GM19025 (cell line): ENCODE data around the gene CHCHD6.

Experiments used
- ATAC-seq: cut with Tn5 transposase; IDR thresholded peaks from one replicate; pipeline ENCODE4 v1.9.1; 2021; ENCODE audit warnings: mild to moderate bottlenecking, low read depth, moderate library complexity; ENCODE audit not compliant: unreplicated experiment

The CHCHD6 gene

DNA sequence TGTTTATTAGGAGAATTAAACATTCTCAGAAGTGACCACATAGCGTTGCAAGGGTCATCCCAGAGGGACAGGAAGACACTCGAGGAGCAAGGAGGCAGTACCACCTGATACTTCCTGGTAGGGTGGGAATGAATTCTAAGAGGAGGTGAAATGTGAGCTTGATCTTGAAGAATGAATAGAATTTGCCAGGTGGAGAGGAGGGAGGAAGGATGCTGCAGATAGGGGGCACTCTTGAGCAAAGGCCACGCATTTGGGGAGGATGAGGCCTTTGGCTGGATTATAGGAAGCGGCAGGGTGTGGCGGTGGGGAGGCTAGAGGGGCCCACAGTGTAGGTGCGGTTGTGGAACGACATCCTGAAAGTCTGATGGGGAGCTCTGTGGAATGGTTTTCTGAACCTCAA, 33.5 kb downstream of the CHCHD6 start:
- no peak for ATAC-seq

DNA sequence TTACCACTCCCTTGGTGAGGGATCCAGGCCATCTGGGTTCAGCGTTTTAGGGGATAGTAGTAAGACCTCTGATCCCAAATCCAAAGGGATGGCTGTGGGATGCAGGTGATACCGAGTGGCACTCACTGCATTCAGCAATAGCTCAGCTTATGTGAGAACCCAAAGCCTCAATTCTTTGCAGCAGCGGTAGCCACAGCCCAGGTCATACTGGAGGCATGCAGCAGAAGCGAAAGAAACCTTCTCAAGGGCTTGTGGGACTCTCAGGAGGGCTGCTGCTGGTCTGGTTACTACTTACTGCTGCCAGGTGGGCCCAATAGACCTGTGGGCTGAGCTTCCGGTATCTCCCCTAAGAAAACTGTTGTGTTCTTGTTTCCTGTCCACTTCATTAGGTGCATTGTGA, 38.0 kb downstream of the CHCHD6 start:
- no peak for ATAC-seq

DNA sequence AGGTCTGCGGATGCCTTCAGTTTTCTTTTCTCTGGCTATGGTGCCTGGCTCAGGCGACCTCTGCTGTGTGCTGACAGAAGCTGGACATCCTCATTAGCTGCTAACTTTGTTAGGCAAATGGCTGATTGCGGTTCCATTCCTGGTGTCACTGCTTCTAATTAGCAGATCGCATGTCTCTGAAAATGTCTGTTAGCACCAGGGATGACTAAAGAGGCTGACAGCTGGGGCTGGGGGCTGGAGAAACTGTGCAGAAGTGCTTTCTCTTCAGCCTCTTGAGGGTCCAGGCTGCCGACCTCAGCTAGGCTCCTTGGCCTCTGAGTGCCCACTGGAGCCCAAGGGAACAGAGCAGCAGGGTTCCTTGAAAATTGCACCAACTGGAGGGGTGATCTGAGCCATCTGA, 39.3 kb downstream of the CHCHD6 start:
- ATAC-seq: no peak

DNA sequence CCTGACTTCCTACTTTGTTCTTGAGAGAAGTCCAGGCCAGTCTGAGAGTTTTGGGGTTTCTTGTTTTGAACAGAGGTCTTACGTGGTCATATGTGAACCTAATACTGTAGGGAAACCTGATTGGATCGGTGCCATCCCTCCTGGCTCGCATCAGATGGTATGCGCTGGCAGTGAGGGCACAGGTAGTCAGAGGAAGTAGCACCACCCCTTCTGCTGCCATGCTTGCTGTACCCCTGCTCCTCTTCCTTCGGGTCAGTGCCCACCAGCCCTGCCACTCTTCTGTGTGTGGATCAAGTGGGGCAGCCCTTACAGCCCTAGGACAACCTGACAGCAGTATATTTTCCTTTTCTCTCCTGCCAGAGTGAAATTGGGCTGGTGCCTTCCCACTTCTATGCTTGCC, 39.7 kb downstream of the CHCHD6 start:
- no peak for ATAC-seq

DNA sequence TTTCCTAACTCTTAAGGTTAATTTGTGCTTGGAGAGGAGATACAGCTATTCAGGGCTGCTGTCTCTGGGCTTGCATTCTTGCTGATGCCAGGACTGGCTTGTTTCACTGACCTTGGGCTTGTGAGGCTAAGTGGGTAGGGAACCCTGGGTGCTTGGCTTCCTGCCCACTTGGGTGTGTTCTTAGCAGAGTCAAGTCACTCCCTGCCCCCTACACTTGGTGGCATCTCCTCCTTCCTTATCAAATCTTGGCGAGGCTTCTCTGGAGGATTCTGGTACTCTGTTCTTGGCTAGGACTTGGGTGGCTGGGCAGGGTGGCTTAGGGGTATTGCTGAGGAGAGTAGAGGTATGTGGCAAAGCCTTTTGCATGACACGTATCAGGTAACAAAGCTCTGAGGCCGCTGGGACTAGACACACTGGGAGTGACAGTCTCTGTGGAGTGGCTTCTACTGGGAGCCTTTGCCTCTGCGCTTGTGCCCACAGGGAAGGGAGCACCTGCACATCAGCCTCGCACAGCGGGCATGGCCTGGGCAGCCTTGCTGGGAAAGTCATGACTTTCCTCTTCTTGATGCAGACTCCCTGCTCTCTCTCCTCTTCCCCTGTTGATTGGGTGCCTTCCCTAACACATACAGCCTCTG, 41.8 kb downstream of the CHCHD6 start:
- no peak for ATAC-seq

DNA sequence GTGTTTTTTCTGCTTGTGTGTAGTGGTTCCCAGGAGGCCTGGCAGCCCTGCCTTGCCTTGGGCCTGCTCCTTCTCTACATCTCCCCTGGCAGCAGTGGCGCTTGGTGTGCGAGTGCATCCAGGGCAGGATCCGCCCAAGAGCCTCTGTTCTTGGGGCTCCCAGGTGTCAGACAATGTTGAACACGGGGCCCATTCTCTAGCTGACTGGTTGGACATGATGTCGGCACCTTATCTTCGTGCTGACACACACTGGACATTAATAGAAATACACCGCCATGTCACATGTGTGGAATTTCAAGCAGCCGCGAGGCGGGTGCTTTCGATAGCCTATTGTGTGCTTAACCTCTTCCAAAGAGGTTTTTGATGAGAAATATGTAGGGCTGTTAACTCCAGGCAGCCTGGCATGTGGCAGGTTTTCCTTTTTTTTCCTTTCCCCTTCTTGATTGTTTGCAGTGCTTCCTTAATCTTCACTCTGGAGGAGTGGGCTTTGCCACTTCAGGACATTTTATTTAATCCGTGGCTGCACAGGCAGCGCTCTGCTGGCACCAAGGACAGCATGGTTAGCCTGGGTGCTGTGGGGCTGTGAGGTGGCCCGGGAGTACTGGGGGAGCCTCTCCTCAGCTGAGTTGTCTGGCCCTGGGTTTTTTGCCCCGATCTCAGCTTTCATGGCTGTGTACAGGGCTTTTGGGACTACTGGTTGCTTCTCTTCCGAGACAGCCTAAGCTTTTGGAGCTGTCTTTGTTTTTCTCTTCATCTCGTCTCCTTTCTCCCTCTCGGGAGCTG, 42.5 kb downstream of the CHCHD6 start:
- no peak for ATAC-seq

DNA sequence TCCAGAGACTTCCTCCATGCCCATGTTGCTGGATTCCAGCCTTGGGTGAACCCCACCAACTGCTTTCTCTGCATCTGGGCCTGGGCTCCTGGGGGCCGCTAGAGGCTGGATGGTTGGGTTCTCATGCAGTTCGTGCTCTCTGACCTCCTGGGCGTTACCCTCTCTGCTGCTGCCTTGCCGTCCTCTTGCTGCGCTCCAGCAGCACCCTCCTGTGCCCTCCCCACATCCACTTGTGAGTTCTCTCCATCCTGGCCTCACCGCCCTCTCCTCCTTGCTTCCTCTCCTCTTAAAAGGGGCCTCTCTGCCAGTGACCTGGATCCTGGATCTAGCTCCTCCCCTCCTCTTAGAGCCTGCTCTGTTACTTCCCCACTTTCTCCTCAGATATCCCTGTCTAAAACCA, 43.7 kb downstream of the CHCHD6 start:
- no peak for ATAC-seq

DNA sequence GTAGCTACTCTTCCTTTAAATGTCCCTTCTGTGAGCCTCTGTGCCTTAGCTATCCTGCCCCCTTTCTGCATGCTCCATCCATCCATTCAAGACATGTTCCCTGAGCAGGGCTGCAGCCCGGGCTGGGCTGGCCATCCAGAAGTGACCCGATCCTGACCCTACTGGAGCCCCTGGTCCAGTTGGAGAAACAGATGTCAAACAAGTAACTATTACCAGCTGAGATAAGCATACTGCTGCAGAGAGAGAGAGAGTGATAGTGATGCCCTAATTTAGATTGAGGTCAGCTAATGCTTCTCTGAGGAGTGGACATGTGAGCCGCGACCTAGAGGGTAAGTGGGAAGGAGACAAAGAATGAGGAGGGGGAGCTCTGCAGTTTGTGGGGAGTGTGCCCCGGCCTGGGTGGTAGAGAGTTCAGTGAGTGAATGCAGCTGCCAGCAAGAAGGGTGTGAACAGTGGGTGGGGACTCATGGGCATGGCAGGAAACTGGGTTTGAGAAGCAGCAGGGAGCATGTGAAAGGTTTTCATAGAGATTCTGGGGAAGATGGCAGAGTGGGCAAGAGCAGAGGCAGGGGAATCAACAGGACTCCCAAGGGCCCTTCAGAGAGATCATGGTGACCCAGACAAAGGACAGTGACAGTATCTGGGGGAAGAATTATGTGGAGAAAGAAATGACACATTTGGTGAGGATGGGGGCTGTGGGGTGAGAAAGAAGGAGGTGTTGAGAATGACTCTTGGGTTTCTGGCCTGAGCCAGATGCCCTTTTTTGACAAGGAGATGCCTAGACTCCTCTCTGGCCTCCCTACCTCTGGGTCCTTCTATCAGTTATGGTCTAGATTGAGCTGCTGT, 44.9 kb downstream of the CHCHD6 start:
- ATAC-seq: no peak

DNA sequence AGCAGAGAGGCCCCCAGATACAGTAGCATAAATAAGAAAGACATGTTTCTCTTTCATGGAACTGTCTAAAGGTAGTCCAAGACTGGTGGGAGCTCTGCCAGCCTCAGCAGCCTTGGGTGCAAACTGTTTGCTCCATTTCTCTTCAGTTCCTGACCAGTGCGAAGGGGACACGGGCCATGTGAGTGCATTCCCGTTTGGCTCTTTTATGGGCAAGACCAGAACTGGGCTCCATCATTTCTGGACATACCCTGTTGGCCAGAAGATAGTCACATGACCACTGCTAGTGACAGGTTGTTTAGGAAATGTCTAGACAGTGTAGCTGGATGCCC, 45.5 kb downstream of the CHCHD6 start:
- no peak for ATAC-seq

DNA sequence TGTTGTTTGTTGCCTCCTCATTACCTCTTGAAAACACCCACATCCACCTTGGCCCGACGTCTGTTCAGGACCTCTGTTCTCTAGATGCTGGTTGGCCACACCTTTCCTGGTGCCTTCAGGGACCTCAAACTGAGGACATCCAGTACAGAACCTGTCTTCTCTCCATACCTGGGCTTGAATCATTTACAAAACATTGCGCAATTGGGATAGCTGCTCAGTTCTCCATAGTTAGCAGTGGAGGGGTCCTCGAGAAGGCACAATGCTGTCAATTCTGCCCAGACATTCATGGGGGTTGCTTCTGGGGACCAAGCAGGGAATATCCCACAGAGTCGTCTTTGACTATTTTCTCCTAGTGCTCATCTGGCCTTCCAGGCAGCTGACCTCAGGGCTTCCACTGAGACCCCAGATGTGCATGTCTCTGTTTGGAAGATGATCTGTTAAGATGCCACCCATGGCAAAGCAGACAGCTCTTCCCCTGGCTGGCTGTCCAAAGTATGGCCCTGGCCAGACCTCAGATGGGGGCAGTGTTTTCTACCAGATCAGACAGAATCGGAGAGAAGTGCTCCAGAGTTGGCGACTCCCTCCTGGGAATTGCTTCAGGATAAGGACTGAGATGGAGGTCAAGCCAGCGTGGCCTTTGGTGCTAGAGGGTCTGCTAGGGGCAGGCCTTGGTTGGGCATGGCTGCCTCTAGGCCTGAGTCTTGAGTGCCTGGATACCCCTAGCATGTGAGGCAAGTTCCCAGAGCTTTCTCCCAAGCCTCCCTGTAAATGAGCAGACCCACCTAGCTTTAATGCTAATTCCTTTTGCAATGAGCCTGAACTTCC, 46.1 kb downstream of the CHCHD6 start:
- ATAC-seq: no peak

DNA sequence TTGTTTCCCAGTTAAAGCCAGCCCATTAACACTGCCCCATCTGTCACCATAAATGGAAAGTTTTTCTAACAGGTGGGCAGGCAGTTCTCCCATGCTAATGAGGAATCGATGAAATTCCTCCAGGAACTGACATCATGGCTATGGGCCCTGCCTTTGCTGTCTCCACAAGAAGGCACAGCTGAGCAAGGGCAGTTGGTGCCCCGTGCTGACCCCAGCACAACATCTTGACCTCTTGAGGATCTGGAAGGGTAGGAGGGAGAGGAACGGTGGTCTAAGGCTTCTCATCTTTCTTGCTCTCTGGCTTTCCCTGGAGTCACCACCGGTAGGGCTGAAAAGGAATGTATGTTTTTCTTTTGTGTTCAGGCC, 46.7 kb downstream of the CHCHD6 start:
- no peak for ATAC-seq

DNA sequence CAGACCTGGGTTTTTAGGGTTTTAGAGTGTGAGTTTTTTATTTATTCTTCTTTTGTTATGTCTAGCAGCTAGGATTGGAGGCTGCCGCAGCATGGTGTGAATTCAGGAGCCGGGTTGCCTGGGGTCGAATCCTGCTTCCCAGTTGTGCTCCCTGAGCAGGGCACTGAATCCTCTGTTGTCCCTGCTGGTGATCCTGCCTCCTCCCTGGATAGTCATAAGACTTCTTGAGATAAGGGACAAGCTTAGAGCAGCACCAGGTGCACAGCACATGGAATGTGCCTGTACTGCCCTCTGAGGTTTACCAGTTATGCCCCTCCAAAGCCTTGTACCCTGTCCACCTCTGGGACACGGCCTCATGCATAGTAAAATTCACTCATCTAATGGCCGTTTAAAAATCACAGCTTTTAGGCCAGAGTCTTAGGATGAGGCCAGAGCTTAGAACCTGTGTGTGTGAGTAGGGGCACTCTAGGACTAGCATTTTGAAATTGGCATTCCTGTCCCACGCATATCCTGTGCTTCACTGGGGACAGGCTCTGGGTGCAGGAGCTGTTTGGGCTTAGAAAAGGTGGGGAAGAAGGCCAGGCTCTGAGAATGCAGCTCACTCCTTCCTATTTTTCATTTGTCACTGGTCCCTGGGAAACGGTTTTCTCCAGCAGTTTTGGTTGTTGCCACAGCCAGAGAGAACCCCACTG, 47.7 kb downstream of the CHCHD6 start:
- ATAC-seq: no peak

DNA sequence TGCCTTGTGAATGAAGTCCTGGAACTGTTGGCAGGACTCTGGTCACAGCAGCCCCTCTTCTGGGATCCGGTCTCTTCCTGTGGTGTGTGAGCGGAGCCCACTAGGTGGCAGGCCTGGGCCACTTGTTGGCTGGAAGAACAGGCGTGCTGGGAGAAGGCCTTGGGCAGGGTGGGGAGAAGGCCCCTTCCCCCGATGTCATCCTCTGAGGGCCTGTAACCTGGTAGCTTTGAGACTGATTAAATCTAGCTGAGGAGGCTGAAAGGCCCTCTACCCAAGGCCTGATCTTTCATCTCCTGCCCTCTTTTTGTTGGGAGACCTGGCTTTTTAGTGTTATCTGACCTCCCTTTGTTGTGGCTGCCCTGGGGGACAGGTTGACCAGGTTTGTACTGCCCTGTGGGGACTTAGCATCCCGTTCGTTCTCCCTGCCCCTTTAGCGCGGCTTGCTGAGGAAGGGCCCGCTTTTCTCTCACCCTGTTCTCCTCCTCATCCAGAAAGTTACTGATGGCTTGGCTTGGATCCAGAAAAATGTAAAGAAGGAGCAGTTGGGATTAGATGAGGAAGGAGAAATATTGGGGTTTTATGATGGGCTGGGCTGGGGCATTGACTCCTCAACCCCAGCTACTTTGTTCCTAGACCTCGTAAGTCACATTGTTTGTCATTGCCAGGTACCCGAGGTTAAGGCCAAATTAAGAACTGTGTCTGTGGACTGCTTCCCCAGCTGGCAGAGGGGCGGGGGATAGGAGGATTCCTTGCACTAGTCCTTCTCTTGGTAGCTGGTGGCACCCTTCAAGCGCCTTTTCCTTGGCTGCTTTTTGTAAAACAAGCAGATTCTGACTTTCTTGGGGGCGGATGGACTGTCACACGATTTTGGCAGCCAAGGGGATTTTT, 48.5 kb downstream of the CHCHD6 start:
- no peak for ATAC-seq

DNA sequence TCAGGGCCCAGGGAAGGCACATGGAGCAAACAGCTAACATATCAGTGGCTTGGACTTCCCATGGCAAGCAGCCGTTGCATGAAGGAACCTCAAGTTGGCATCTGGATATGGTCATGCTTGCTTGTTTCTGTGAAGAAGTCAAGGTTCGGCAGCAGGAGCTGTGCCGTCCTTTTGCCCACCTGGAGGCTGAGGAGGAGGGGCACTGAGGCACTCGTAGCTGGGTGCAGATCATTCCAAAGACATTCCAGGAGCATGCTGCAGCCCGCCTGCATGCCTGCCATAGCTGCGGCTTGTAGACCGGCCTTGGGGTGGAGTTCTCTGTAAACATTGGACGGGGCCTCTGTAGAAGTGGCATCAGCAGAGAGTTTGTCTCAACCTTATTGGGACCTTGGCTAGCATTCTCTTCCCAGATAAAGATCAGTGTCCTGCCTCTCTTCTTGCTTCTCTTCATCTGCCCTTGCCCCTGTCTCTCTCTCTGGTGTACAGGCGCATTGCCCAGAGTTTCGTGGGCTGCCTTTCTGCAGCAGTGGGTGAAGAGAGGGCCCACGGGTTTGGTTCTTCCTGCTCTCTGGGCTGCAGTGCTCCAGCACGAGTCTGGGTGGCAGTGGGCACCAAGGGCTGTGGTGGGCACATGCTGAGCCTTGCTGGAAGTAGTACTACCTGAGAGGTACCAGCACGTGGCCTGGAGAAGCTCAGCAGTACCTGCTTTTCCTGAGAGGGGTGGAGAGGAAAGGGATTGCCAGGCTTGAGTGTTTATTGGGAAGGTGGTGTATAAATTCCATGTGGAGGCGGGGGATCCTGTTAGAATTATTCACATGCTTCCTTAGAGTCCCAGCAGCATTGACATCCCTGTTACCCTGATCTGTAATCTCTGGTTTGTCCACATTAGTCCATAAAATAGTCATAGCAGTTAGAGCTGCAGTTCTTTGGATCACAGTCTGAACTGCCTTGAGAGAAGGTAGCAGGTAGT, 49.4 kb downstream of the CHCHD6 start:
- ATAC-seq: no peak

DNA sequence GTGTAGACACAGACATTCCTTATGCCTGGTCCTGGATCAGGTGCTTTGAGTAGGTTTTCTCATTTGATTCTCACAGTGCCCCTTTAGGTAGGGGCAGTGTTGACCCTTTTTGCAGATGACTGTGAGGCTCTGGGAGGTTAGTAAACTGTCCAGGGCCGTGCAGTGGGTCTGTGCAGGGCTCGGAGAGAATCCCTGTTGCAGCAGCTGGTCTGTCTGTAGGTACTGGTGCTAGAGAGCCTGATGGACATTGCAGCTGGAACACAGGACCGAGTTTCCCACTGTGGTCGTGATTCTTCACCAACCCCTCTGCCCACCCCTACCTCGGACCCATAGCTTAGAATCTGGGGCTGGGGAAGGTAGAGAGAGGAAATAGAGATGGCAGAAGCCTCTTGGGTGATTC, 51.8 kb downstream of the CHCHD6 start:
- ATAC-seq: no peak

DNA sequence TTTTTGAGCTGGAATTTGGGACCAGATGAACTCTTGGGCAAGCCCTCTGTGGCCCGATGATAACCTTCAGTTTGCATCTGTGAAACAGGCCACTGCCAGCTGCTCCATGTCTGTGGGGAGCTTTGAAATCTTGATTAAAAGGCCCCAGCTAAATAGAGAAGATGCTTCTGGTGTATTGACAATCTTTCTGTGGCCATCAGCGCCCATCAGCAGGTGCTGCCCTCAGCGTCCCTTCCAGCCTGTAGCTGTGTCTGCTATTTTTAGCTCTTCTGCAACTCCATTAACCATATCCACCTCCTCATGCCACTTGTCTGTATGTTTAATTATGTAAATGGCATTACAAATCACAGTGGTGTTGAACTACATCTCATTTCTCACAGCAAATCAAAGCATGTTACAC, 54.0 kb downstream of the CHCHD6 start:
- no peak for ATAC-seq

DNA sequence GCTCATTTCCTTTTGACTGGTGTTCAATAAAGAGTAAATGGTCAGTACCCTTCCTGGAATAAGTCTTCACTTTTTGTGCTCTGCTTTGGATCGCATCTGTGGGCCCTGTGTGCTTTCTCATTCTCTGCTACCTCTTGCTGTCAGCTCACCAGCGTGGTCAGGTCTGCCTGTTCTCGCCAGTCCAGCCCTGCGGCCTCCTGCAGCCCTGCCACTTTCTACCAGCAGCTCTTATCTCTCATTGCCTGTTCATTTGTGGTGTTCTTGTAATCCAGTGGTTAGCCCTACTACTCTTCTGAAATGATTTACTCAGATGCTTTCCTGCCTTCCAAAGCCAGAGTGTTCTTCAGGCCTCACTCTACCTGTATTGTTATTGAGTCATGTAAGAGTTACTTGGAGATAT, 54.8 kb downstream of the CHCHD6 start:
- ATAC-seq: no peak

DNA sequence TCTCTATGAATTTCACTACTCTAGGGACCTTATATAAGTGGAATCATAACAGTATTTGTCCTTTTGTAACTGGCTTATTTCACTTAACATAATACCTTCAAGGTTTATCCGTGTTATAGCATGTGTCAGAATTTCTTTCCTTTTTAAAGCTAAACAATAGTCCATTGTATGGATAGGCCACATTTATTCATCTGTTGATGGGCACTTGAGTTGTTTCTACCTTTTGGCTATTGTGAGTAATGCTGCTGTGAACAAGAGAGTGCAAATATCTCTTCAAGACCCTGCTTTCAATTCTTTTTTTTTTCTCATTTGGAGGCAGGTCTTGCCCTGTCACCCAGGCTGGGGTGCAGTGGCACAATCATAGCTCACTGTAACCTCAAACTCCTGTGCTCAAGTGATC, 56.5 kb downstream of the CHCHD6 start:
- ATAC-seq: no peak
